IMR-90 (cell line): ENCODE measurements around the gene PCBP4. TPM values are rescaled to one million over a fixed set of nuclear protein-coding genes. Genes with fewer than 3 reads are reported as not detected.

Experiments used
- microRNA-seq, 2 experiments: library from miRNA; stranded (forward) in 1 of 2; unstranded in 1 of 2; fragments of 10-50 nt in 1 of 2; fragments of <30 nt in 1 of 2; gene quantifications in 1 of 2; microRNA quantifications in 1 of 2; one replicate each; pipeline versions ENCODE3 to v1.1.0; 2013 to 2020; ENCODE audit not compliant: insufficient read depth in 1 of 2, insufficient read length in 1 of 2, unreplicated experiment in 1 of 2
- polyA plus RNA-seq, 3 experiments: library from polyadenylated mRNA; depleted of rRNA; stranded (reverse); fragments of >200 nt; gene quantifications; 2 replicates each; pipeline ENCODE4 v1.2.3, GENCODE V29; 2012; ENCODE audit warnings: low replicate concordance in 1 of 3
- small RNA-seq, 5 experiments: library from RNA; depleted of rRNA; stranded (forward); fragments of <200 nt; gene quantifications; one replicate each; pipeline ENCODE3, GENCODE V24; 2012
- total RNA-seq: library from RNA; depleted of rRNA; stranded (reverse); fragments of >200 nt; gene quantifications from 2 replicates; pipeline ENCODE4 v1.2.3, GENCODE V29; 2012; rRNA removed

Gene PCBP4
- total and polyA plus RNA-seq, 2 of the 4 experiments (the other 2 are of a cell fraction), result 70.8 to 110 TPM

Small RNA genes lying within 50 kb of the gene (microRNA-seq; reads per million reads assigned to microRNA genes)
- not detected for gene AC115284.1 (ENCODE audit: insufficient read depth, insufficient read length)

Small RNA genes lying within 50 kb of the gene (small RNA-seq; reads per million reads assigned to genes)
- gene AC115284.1, result 0 reads per million in 5 experiments

Other genes with a start within 250 kb of the PCBP4 start
- not detected in 2 replicates for gene IQCF6, start 188.2 kb downstream of the PCBP4 start, total RNA-seq
- not detected in 2 replicates for gene IQCF6, start 188.2 kb downstream of the PCBP4 start, polyA plus RNA-seq (2012; rRNA removed)
- gene IQCF2, start 105.8 kb downstream of the PCBP4 start, total RNA-seq, result not detected in 2 replicates
- gene IQCF2, start 105.8 kb downstream of the PCBP4 start, polyA plus RNA-seq (2012; rRNA removed), result not detected in 2 replicates
- not detected in 2 replicates for gene IQCF5, start 91.9 kb downstream of the PCBP4 start, total RNA-seq
- not detected in 2 replicates for gene IQCF5, start 91.9 kb downstream of the PCBP4 start, polyA plus RNA-seq (2012; rRNA removed)
- gene IQCF1, start 64.1 kb downstream of the PCBP4 start, total RNA-seq, result not detected in 2 replicates
- not detected in 2 replicates for gene IQCF1, start 64.1 kb downstream of the PCBP4 start, polyA plus RNA-seq (2012; rRNA removed)
- gene RRP9, start 25.6 kb downstream of the PCBP4 start, total RNA-seq, result 38.6 and 39.8 TPM in 2 replicates
- gene RRP9, start 25.6 kb downstream of the PCBP4 start, polyA plus RNA-seq (2012; rRNA removed), result 30.9 and 32.1 TPM in 2 replicates
- gene PARP3, start 25.1 kb downstream of the PCBP4 start, total RNA-seq, result 14.4 and 16.3 TPM in 2 replicates
- gene PARP3, start 25.1 kb downstream of the PCBP4 start, polyA plus RNA-seq (2012; rRNA removed), result 22.0 and 22.5 TPM in 2 replicates
- under 0.01 TPM in 1 of 2 replicates, not detected in the other for gene GPR62, start 12.1 kb downstream of the PCBP4 start, total RNA-seq
- gene GPR62, start 12.1 kb downstream of the PCBP4 start, polyA plus RNA-seq (2012; rRNA removed), result not detected in 2 replicates
- gene ABHD14B, start 6.6 kb upstream of the PCBP4 start, total RNA-seq, result 6.4 and 7.2 TPM in 2 replicates
- 28.3 and 30.4 TPM in 2 replicates for gene ABHD14B, start 6.6 kb upstream of the PCBP4 start, polyA plus RNA-seq (2012; rRNA removed)
- 3.1 and 3.4 TPM in 2 replicates for gene ABHD14A, start 7.6 kb upstream of the PCBP4 start, total RNA-seq
- gene ABHD14A, start 7.6 kb upstream of the PCBP4 start, polyA plus RNA-seq (2012; rRNA removed), result 10.0 and 12.2 TPM in 2 replicates
- gene ACY1, start 16.1 kb upstream of the PCBP4 start, total RNA-seq, result 21.1 and 22.0 TPM in 2 replicates
- 44.8 and 47.1 TPM in 2 replicates for gene ACY1, start 16.1 kb upstream of the PCBP4 start, polyA plus RNA-seq (2012; rRNA removed)
- gene RPL29, start 28.4 kb upstream of the PCBP4 start, total RNA-seq, result 1,798 and 2,081 TPM in 2 replicates
- gene RPL29, start 28.4 kb upstream of the PCBP4 start, polyA plus RNA-seq (2012; rRNA removed), result 2,126 and 2,187 TPM in 2 replicates
- gene DUSP7, start 89.1 kb upstream of the PCBP4 start, total RNA-seq, result 9.3 and 9.7 TPM in 2 replicates
- gene DUSP7, start 89.1 kb upstream of the PCBP4 start, polyA plus RNA-seq (2012; rRNA removed), result 24.0 and 27.8 TPM in 2 replicates
- gene POC1A, start 187.0 kb upstream of the PCBP4 start, total RNA-seq, result 8.3 and 10.6 TPM in 2 replicates
- gene POC1A, start 187.0 kb upstream of the PCBP4 start, polyA plus RNA-seq (2012; rRNA removed), result 11.5 TPM in 2 replicates
- 29.7 and 32.8 TPM in 2 replicates for gene ALAS1, start 230.7 kb upstream of the PCBP4 start, total RNA-seq
- 47.2 and 47.8 TPM in 2 replicates for gene ALAS1, start 230.7 kb upstream of the PCBP4 start, polyA plus RNA-seq (2012; rRNA removed)